GM12878 (cell line): ENCODE results near the gene ETS1. TPM values are rescaled to one million over a fixed set of nuclear protein-coding genes. Genes with fewer than 3 reads are reported as not detected.

ENCODE experiments used
- ATAC-seq: fragments of 200-7000 bp; cut with Tn5 transposase; 3 replicates; pipeline ENCODE4 v1.9.1; 2020; ENCODE audit warnings: mild to moderate bottlenecking, moderate library complexity
- BruUV-seq: library from RNA; stranded (reverse); fragments of 400-500 nt; replicated peaks from 2 replicates; lab custom pipeline; 2021; lab: Mats Ljungman, UMichigan
- CTCF ChIA-PET: fragments of 300-600 bp; sonication (Branson Sonifier 250); formaldehyde crosslinking; extraction: SDS; loops from one replicate; lab custom pipeline; 2021; ENCODE audit warnings: inconsistent platforms; lab: Yijun Ruan, JAX
- POLR2A ChIA-PET: fragments of 350-600 bp; formaldehyde crosslinking; extraction: SDS; loops from one replicate; lab custom pipeline; 2021; ENCODE audit warnings: inconsistent platforms; lab: Charles Lee
- RAD21 ChIA-PET: fragments of 300-600 bp; sonication (Branson Sonifier 250); formaldehyde crosslinking; loops from one replicate; lab custom pipeline; 2023; ENCODE audit warnings: antibody characterized with exemption; ENCODE audit not compliant: unreplicated experiment; lab: Charles Lee
- SMC1A ChIA-PET: fragments of 300-600 bp; sonication (Branson Sonifier 250); formaldehyde crosslinking; loops from one replicate; lab custom pipeline; 2023; ENCODE audit not compliant: unreplicated experiment, uncharacterized antibody; lab: Charles Lee
- DNase-seq: peaks from one replicate; pipeline ENCODE4 v3.0.0-alpha.2; 2011; ENCODE audit warnings: low read depth, low spot score
- FAIRE-seq: peaks from 3 replicates; lab custom pipeline; 2011; peaks lifted over from hg19 to GRCh38; lab: Jason Lieb, UNC
- H2AFZ ChIP-seq: 2 replicates; pipeline ENCODE4 v1.6.0; 2011; ENCODE audit warnings: low read depth, low read length, control low read depth; ENCODE audit not compliant: control insufficient read depth
- H3K27ac ChIP-seq: 2 replicates; pipeline ENCODE4 v1.5.1; 2011; ENCODE audit warnings: control low read depth; ENCODE audit not compliant: control insufficient read depth, insufficient read depth
- H3K27me3 ChIP-seq, 2 experiments: replicated peaks in 1 of 2; 2 replicates each; pipeline versions ENCODE4 v1.6.0 to v1.6.1; 2011; ENCODE audit warnings: low read length in 1 of 2; ENCODE audit not compliant: control insufficient read depth in 2 of 2, insufficient read depth in 2 of 2
- H3K36me3 ChIP-seq, 2 experiments: 2 replicates each; pipeline ENCODE4 v1.5.1; 2011; ENCODE audit warnings: low read length in 1 of 2; ENCODE audit not compliant: control insufficient read depth in 2 of 2, insufficient read depth in 2 of 2
- H3K4me1 ChIP-seq: 2 replicates; pipeline ENCODE4 v1.6.1; 2011; ENCODE audit warnings: mild to moderate bottlenecking, low read length, moderate library complexity, mixed read lengths; ENCODE audit not compliant: control insufficient read depth, insufficient read depth
- H3K4me2 ChIP-seq: 2 replicates; pipeline ENCODE4 v1.6.0; 2011; ENCODE audit warnings: control low read depth; ENCODE audit not compliant: control insufficient read depth, insufficient read depth
- H3K4me3 ChIP-seq: fragments of 200-600 bp; sonication (generic); 2 replicates; pipeline ENCODE4 v1.5.1; 2016
- H3K79me2 ChIP-seq: 2 replicates; pipeline ENCODE4 v1.6.0; 2011; ENCODE audit warnings: low read length; ENCODE audit not compliant: control insufficient read depth, insufficient read depth
- H3K9ac ChIP-seq: 2 replicates; pipeline ENCODE4 v1.8.0; 2011; ENCODE audit warnings: low read length, control low read depth, mixed read lengths; ENCODE audit not compliant: control insufficient read depth, insufficient read depth
- H3K9me3 ChIP-seq: replicated peaks from 3 replicates; pipeline ENCODE4 v1.5.1; 2011; ENCODE audit warnings: mild to moderate bottlenecking, low read length; ENCODE audit not compliant: control insufficient read depth, insufficient read depth
- H4K20me1 ChIP-seq: 2 replicates; pipeline ENCODE4 v1.6.0; 2011; ENCODE audit not compliant: control insufficient read depth, insufficient read depth
- ATF3 ChIP-seq: IDR thresholded peaks from 2 replicates; pipeline ENCODE4 v1.6.1; 2011; ENCODE audit warnings: low read depth, mild to moderate bottlenecking, low read length, moderate library complexity, borderline replicate concordance; ENCODE audit errors: extremely low read depth
- ATF7 ChIP-seq: fragments of 450-650 bp; IDR thresholded peaks from 2 replicates; pipeline ENCODE4 v1.6.1; 2016; ENCODE audit warnings: low read depth, mild to moderate bottlenecking
- BACH1 ChIP-seq: fragments of 450-650 bp; IDR thresholded peaks from 2 replicates; pipeline ENCODE4 v1.6.1; 2017; ENCODE audit warnings: mild to moderate bottlenecking, borderline replicate concordance
- CBX3 ChIP-seq: fragments of 200-600 bp; sonication (generic); IDR thresholded peaks from 2 replicates; pipeline ENCODE4 v1.6.1; 2016; ENCODE audit warnings: low read depth, borderline replicate concordance
- EED ChIP-seq: sonication (generic); IDR thresholded peaks from 2 replicates; pipeline ENCODE4 v1.6.1; 2016; ENCODE audit warnings: antibody characterized with exemption, low read depth
- ELK1 ChIP-seq: IDR thresholded peaks from 2 replicates; pipeline ENCODE4 v1.6.1; 2012; ENCODE audit warnings: low read depth, low read length, improper control_type of control experiment
- ETV6 ChIP-seq, 2 experiments: fragments of 450-650 bp in 1 of 2; IDR thresholded peaks in 1 of 2; conservative IDR thresholded peaks in 1 of 2; 2 replicates each; pipeline ENCODE4 v1.6.1; 2014; ENCODE audit warnings: antibody characterized with exemption in 1 of 2, borderline replicate concordance in 1 of 2, low read depth in 1 of 2, mild to moderate bottlenecking in 1 of 2, moderate library complexity in 1 of 2
- EZH2 ChIP-seq: IDR thresholded peaks from 2 replicates; pipeline ENCODE4 v1.6.1; 2012; ENCODE audit warnings: low read depth, mild to moderate bottlenecking, control low read depth, inconsistent platforms, low read length, borderline replicate concordance; ENCODE audit not compliant: control insufficient read depth
- FOXK2 ChIP-seq: fragments of 450-650 bp; IDR thresholded peaks from 2 replicates; pipeline ENCODE4 v1.6.1; 2017; ENCODE audit warnings: mild to moderate bottlenecking, moderate library complexity
- MLLT1 ChIP-seq: fragments of 450-650 bp; IDR thresholded peaks from 2 replicates; pipeline ENCODE4 v1.6.1; 2016; ENCODE audit warnings: mild to moderate bottlenecking
- MXI1 ChIP-seq: fragments of 150-350 bp; IDR thresholded peaks from 2 replicates; pipeline ENCODE4 v1.6.1; 2011; ENCODE audit warnings: low read depth, mild to moderate bottlenecking, inconsistent platforms, low read length, improper control_type of control experiment
- NR2C1 ChIP-seq: fragments of 450-650 bp; IDR thresholded peaks from 2 replicates; pipeline ENCODE4 v1.6.1; 2017; ENCODE audit warnings: antibody characterized with exemption, mild to moderate bottlenecking, moderate library complexity
- TCF12 ChIP-seq: IDR thresholded peaks from 2 replicates; pipeline ENCODE4 v1.6.1; 2011; ENCODE audit warnings: low read depth, mild to moderate bottlenecking, low read length
- TCF7 ChIP-seq: IDR thresholded peaks from 2 replicates; pipeline ENCODE4 v1.6.1; 2014; ENCODE audit warnings: antibody characterized with exemption, borderline replicate concordance
- USF2 ChIP-seq: IDR thresholded peaks from 2 replicates; pipeline ENCODE4 v1.6.1; 2011; ENCODE audit warnings: low read depth, low read length, improper control_type of control experiment, borderline replicate concordance
- ZNF217 ChIP-seq: fragments of 450-650 bp; IDR thresholded peaks from 2 replicates; pipeline ENCODE4 v1.6.1; 2017; ENCODE audit warnings: antibody characterized with exemption, mild to moderate bottlenecking
- ZNF274 ChIP-seq: IDR thresholded peaks from one replicate; pipeline ENCODE4 v1.8.0; 2011; ENCODE audit not compliant: insufficient read length, insufficient read depth
- WGBS: methylation state at CpG from one replicate; pipeline ENCODE4 v1.1.6; 2016; ENCODE audit warnings: low lambda C conversion rate; ENCODE audit not compliant: insufficient replicate concordance, insufficient coverage; ENCODE audit errors: missing lambda C conversion rate; 5-methylcytosine and 5-hydroxymethylcytosine counted together
- in situ Hi-C: fragments of 300-500 bp; cut with MboI; formaldehyde crosslinking; loops from 9 replicates; pipeline ENCODE4 v1.14.3; 2018; ENCODE audit warnings: mixed read lengths
- intact Hi-C: fragments of 100-400 bp; cut with micrococcal nuclease; formaldehyde crosslinking; loops from one replicate; pipeline ENCODE4 v1.14.2; 2022; ENCODE audit not compliant: unreplicated experiment
- polyA plus RNA-seq, 11 experiments: library from polyadenylated mRNA; depleted of rRNA in 4 of 11; unstranded in 6 of 11; stranded (reverse) in 5 of 11; fragments of >200 nt; fragmentation: Nextera tagmentation in 4 of 11; fragmentation: Illumina TruSeq in 1 of 11; extraction: Ambion mirVana in 4 of 11; extraction: Trizol in 1 of 11; gene quantifications; 1 replicate in 1 of 11; 2 replicates in 10 of 11; pipeline versions ENCODE4 v1.2.1 to v1.2.3, GENCODE V29; 2011 to 2016; ENCODE audit warnings: inconsistent platforms in 2 of 11, missing spikeins in 2 of 11, low read depth in 1 of 11
- total RNA-seq, 4 experiments: library from RNA; depleted of rRNA in 3 of 4; stranded (reverse); fragments of >200 nt in 3 of 4; fragmentation: Illumina TruSeq in 1 of 4; extraction: Trizol in 1 of 4; gene quantifications; 2 replicates each; pipeline versions ENCODE4 v1.2.1 to v1.2.3, GENCODE V29; 2013 to 2021

The ETS1 gene
- total and polyA plus RNA-seq, 10 of the 15 experiments (the other 5 are each of a cell fraction or from before 2014, with no cell fraction given) = 12.5 to 112 (median 55.5) TPM

- WGBS = 96% methylated on average over 2 of the region's 2 CpGs
- Histone ChIP-seq H3K79me2 (no peaks in the 10 kb centered on the region), H3K4me1 (no peaks in the 10 kb centered on the region), H3K27me3 (no peaks in the 10 kb centered on the region), H3K36me3 (no peaks in the 10 kb centered on the region), H3K4me2 (no peak overlapping the region), H3K9me3 (no peaks in the 10 kb centered on the region), H4K20me1 (no peaks in the 10 kb centered on the region), H3K4me3 (no peak overlapping the region), H3K27ac (no peak overlapping the region), H2AFZ (no peak overlapping the region), H3K9ac (no peak overlapping the region)
- DNase-seq (no peak), ATAC-seq (no peak), FAIRE-seq (no peak)
- ChIA-PET SMC1A (interaction anchor here (4.2 kb wide), 1 partner anchor 14 kb away, joined by 20 read pairs; no protein-coding TSS in a partner anchor), POLR2A (no interaction called here), RAD21 (no interaction called here), CTCF (no interaction called here)
- intact Hi-C loops (no loop called here), in situ Hi-C loops (no loop called here)
- no TSS peak for BruUV-seq
- TF ChIP-seq ZNF274 (no peak), ETV6 (conservative IDR thresholded peaks at IDR 0.05 in 1 of 2, IDR thresholded peaks at IDR 0.05 in 1 of 2; ENCODE audit: borderline replicate concordance in 1 of 2, low read depth in 1 of 2) (no peak), USF2 (no peak), BACH1 (no peak), EZH2 (no peak), MLLT1 (no peak), ZNF217 (no peak), ELK1 (no peak), FOXK2 (no peak), ATF3 (no peak), EED (no peak), CBX3 (no peak), MXI1 (no peak), NR2C1 (no peak), TCF12 (no peak), ATF7 (no peak), TCF7 (no peak)
Measured at GRCh38 chr11:128533472-128533871, 53.9 kb downstream of the ETS1 start.
